HG03064 (cell line): ENCODE measurements around the gene RFX1.
"Not testable (repeated sequence)": the region's sequence is repeated elsewhere in the genome, so short reads cannot be mapped to it uniquely, and the experiment has no call there.

ENCODE experiments used
- ATAC-seq: cut with Tn5 transposase; IDR thresholded peaks from one replicate; pipeline ENCODE4 v1.9.1; 2021; ENCODE audit warnings: low read depth; ENCODE audit not compliant: unreplicated experiment

Gene RFX1

GRCh38 chr19:13981021-13981420 is 25.1 kb downstream of the RFX1 start:
- ATAC-seq, result no peak

- ATAC-seq, result no peak
Measured at GRCh38 chr19:13980340-13980739, 25.8 kb downstream of the RFX1 start.

- no peak for ATAC-seq
Measured at GRCh38 chr19:13979686-13980085, 26.4 kb downstream of the RFX1 start.

GRCh38 chr19:13979244-13979615 is 26.9 kb downstream of the RFX1 start:
- no peak for ATAC-seq

GRCh38 chr19:13978351-13979243 is 27.5 kb downstream of the RFX1 start:
- no peak for ATAC-seq

- no peak for ATAC-seq
Measured at GRCh38 chr19:13977803-13978202, 28.3 kb downstream of the RFX1 start.

- ATAC-seq, result no peak
Measured at GRCh38 chr19:13976446-13976845, 29.7 kb downstream of the RFX1 start.

- ATAC-seq, result no peak
Measured at GRCh38 chr19:13975870-13976269, 30.2 kb downstream of the RFX1 start.

GRCh38 chr19:13974073-13974472 is 32.0 kb downstream of the RFX1 start:
- ATAC-seq, result no peak

GRCh38 chr19:13973479-13973878 is 32.6 kb downstream of the RFX1 start:
- ATAC-seq, result not testable (repeated sequence)

GRCh38 chr19:13972368-13973155 is 33.6 kb downstream of the RFX1 start:
- ATAC-seq, result no peak

GRCh38 chr19:13971868-13972267 is 34.3 kb downstream of the RFX1 start:
- not testable (repeated sequence) for ATAC-seq

GRCh38 chr19:13969897-13970296 is 36.2 kb downstream of the RFX1 start:
- no peak for ATAC-seq

- no peak for ATAC-seq
Measured at GRCh38 chr19:13968999-13969398, 37.1 kb downstream of the RFX1 start.

GRCh38 chr19:13968383-13968935 is 37.7 kb downstream of the RFX1 start:
- no peak for ATAC-seq

- ATAC-seq, result not testable (repeated sequence)
Measured at GRCh38 chr19:13967206-13967605, 38.9 kb downstream of the RFX1 start.

GRCh38 chr19:13966684-13967128 is 39.4 kb downstream of the RFX1 start:
- ATAC-seq, result no peak

- ATAC-seq, result no peak
Measured at GRCh38 chr19:13965926-13966683, 40.0 kb downstream of the RFX1 start.

GRCh38 chr19:13965377-13965896 is 40.7 kb downstream of the RFX1 start:
- ATAC-seq, result no peak

GRCh38 chr19:13964776-13965175 is 41.3 kb downstream of the RFX1 start:
- no peak for ATAC-seq
